Glomerular visceral epithelial cell (primary cell): Measurements from ENCODE around the gene GPR39.

ENCODE experiments used
- DNase-seq: peaks from one replicate; pipeline ENCODE4 v3.0.0-alpha.2; 2016; ENCODE audit errors: extremely low spot score

Gene GPR39

GRCh38 chr2:132443106-132443505 lies 26.5 kb downstream of the GPR39 start:
- no peak for DNase-seq

- no peak for DNase-seq
These were observed 29.8 kb downstream of the GPR39 start for GRCh38 chr2:132446444-132446843.

DNA sequence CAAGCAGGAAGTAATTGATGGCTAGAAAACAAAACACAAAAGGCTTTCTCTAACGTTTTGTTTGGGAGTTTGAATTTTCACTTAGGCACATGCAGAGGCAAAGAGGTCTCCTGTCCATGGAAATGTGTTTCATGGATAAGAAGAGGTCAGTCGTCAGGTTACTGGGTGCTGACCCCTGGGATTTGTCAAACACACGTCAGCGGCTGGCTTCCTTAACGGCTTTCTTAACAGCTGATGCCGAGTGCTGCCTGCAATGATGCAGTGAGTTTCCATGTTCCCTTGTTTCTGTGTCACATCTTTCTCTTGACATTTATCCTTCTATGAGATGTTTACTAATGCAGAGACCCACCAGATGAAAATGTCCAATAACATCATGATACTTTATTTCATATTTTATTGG lies 31.7 kb downstream of the GPR39 start:
- no peak for DNase-seq

- DNase-seq = peak; percentile 25
These were observed 32.2 kb downstream of the GPR39 start for GRCh38 chr2:132448771-132449170.

- DNase-seq = no peak
These were observed 33.3 kb downstream of the GPR39 start for GRCh38 chr2:132449868-132450267.

DNA sequence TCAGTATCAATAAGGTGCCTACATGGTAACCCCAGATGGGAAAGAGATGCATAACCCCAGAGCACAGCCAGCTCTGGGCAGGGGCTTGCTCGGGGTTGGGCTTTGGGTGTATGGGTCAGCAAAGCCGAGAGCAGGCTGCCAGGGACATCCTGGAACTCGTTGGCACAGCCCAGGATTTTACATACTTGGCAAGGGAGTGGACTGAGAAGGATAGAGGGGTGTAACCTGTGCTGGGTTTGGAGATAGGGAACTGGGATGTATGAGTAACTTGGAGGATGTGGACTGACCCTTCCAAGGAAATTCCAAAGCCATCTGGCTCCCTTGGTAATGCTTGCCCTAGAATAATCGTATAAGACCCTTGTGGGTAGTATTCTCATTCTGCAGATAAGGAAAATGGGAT lies 44.2 kb downstream of the GPR39 start:
- no peak for DNase-seq

- DNase-seq = no peak
These were observed 45.6 kb downstream of the GPR39 start for GRCh38 chr2:132462236-132462635.

DNA sequence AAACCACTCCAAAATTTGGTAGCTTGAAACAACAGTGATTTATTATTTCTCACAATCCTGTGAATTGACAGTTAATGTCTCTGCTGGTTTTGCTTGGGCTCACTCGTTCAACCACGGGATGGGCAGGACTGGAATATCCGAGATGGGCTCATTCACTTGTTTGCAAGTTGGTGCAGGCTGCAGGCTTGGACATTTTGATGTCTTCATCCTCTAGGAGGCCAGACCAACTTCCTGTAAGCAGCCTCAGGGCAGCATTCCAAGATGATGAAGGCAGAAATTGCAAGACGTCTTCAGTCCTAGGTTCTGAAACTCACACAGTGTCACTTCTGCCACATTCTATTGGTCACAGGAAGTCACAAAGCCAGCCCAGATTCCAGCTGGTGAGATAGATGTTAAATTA lies 47.1 kb downstream of the GPR39 start:
- no peak for DNase-seq

GRCh38 chr2:132465917-132466316 lies 49.3 kb downstream of the GPR39 start:
- no peak for DNase-seq

DNA sequence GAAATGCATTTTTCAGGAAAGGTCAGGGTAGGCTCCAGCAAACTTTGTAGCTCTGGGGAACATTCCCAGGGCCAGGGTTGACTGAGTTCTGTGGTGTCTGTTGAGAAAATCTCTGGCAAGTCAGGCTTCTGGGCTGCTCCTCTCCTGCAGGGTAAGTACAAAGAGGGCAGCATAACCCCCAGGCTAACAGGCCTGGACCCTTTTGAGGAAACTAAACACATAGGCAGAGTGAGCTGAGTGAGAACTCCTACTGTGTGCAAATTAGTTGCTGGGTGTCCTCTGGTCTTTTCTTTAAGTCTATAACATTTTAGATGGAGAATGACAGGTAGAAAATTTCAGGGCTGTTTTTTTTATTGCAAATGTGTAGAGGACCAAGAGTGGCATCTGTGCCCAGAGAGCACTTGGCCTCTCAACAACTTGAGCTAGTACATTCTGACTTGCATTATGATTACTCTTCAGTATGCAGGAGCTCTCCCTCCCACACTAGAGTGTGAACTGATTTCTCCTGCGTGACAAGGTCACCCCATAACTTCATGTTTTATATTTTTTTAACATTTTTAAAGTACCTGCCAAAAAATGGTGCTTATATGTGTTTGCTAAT lies 49.9 kb downstream of the GPR39 start:
- no peak for DNase-seq

DNA sequence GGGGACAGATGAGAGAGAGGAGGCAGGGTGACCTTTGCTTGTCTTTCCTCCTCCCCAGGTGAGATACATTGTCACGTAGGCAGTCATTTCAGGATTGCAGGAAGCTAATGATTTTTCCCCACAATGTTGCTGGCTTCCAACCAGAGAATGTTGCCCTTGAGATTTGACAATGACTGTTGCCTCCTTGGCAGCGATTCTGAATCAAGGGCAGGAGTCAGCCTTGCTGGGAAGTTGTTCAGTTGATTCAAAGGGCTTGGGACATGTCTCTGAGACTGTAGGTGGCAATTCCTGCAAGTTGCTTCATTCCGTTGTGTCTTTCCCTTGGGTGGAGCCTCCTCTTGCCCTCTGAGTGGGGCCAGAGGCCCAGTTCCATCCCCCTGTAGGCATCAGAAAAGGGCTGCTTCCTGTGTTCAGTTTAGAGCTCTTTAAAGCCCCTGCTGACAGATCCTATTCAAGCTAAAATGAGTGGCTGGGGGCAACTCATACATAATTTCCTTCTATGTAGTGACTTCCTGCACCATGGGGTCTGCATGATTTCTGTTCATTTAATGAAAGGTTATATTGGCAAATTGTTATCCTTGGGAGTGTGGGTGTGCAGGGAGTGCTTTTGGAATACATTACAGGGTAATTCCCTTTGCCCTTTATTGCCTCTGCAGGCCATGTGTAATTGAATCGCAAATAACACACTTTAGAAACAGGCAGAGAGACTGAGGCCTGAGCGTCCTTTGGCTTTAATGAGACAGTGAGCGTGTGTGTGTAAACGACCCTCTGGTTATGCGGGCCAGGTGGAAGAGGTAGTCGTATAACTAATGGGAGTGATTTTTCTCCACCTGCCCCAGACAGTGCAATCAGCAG lies 52.4 kb downstream of the GPR39 start:
- no peak for DNase-seq

DNA sequence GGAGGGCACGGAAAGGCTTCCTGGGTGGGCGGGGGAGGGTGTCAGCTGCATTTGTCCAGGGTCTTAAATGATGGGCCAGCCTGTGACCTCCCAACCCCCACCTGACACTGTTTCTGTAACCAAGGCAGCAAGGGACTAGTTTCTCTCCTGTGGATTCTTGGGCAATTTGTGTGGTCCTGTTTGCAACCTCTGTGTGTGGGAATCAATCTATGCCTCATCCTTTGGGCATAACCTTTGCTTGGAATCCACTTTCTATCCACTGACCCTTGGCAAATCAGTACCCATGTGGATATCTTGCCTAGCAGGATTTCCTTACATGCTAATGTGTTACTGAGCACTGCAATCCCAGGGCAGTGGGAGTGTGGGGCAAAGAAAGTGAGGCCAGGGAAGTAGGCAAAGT lies 54.1 kb downstream of the GPR39 start:
- DNase-seq = no peak

GRCh38 chr2:132473174-132473883 lies 56.7 kb downstream of the GPR39 start:
- DNase-seq = no peak

GRCh38 chr2:132475615-132476014 lies 59.0 kb downstream of the GPR39 start:
- DNase-seq = no peak

DNA sequence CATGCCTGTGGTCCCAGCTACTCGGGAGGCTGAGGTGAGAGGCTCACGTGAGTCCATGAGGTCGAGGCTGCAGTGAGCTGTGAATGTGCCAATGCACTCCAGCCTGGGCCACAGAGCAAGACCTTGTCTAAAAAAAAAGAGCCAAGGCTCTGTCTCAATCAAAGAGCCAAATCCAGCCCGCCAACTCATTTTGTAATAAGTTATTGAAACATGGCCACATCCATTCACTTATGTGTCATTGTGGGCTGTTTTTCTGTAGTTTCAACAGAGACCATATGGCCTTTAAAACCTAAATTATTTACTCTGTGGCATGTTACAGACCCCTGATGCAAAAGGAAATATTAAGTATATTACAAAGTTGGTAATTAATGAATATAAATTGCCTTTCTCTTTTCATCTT lies 60.8 kb downstream of the GPR39 start:
- no peak for DNase-seq

- DNase-seq = no peak
These were observed 61.4 kb downstream of the GPR39 start for GRCh38 chr2:132477962-132478361.

DNA sequence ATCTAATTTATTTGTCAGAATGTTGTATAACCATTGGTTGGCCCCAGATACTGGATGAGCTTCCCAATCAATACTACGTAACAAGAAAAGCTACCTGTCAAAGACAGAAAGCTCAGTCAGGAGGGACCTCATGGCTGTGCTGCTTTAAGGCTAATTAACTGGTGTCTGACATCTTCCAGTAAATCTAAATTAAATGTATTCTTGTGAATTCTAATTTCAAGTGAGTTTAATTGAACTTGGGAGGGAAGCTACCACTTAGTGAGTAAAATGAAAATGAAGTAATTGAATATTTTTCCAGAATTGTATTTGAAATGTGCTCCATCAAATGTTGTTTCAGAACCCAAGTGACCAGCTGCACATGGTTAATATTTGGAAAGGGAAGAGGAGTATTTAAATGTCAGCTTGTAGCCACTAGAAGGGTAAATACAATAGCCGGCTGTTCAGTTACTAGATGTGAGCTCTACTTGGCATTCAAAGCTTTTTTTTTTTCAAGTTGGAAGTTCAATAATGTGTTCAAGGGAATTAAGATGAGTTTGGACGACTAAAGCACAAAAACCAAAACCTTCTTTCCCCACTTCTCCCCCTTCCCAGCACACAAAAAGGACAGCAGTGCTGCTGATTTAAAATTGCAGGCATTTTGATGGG lies 62.0 kb downstream of the GPR39 start:
- DNase-seq = no peak

DNA sequence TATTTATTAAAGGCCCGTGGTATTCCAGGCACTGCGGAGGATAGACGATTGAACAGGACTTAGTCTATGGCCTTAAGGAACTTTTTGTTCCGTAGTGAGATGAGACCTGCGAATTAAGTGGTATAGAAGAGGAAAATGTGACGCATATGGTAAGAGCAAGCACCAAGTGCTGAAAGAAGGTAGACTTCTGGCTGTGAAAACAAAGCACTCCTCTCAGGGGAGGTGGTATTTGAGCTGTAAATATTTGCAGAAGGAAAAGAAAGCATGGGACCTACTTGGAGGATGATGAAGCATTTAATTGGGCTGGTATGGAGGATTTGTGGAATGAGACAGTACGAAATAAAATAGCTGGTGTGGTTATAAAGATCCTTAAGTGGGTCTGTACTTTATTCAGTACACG lies 62.5 kb downstream of the GPR39 start:
- no peak for DNase-seq

GRCh38 chr2:132482821-132483220 lies 66.2 kb downstream of the GPR39 start:
- no peak for DNase-seq

- DNase-seq = no peak
These were observed 67.5 kb downstream of the GPR39 start for GRCh38 chr2:132484144-132484543.

GRCh38 chr2:132488491-132488890 lies 71.9 kb downstream of the GPR39 start:
- no peak for DNase-seq

- peak; percentile 12 for DNase-seq
These were observed 72.5 kb downstream of the GPR39 start for GRCh38 chr2:132489150-132489549.
